HCT116 (cell line): ENCODE measurements around the gene BSPRY.

Experiments used
- CEBPB ChIP-seq: IDR thresholded peaks from 2 replicates; pipeline ENCODE4 v1.6.1; 2012; ENCODE audit warnings: low read depth
- CTCF ChIP-seq, 3 experiments: fragments of 200-600 bp in 1 of 3; sonication (generic) in 1 of 3; IDR thresholded peaks in 2 of 3; conservative IDR thresholded peaks in 1 of 3; 2 replicates each; pipeline ENCODE4 v1.5.1; 2012 to 2017; ENCODE audit warnings: low read depth in 2 of 3, low read length in 2 of 3, antibody characterized with exemption in 1 of 3, borderline replicate concordance in 1 of 3, control low read depth in 1 of 3, mild to moderate bottlenecking in 1 of 3, mixed read lengths in 1 of 3, mixed run types in 1 of 3, moderate library complexity in 1 of 3; ENCODE audit not compliant: insufficient read depth in 1 of 3
- EZH2phosphoT487 ChIP-seq: fragments of 200-600 bp; IDR thresholded peaks from 2 replicates; pipeline ENCODE4 v1.6.1; 2018; ENCODE audit warnings: antibody characterized with exemption, borderline replicate concordance
- POLR2A ChIP-seq: IDR thresholded peaks from 2 replicates; pipeline ENCODE4 v1.7.0; 2011; ENCODE audit warnings: borderline replicate concordance; ENCODE audit not compliant: insufficient read depth, insufficient read length; ENCODE audit errors: extremely low read depth
- RAD21 ChIP-seq: IDR thresholded peaks from 2 replicates; pipeline ENCODE4 v1.6.1; 2012; ENCODE audit warnings: low read depth, mild to moderate bottlenecking
- SIN3A ChIP-seq: IDR thresholded peaks from 2 replicates; pipeline ENCODE4 v1.6.1; 2012; ENCODE audit warnings: low read depth
- ZBTB33 ChIP-seq: IDR thresholded peaks from 2 replicates; pipeline ENCODE4 v1.6.1; 2011; ENCODE audit warnings: mild to moderate bottlenecking, low read length, moderate library complexity; ENCODE audit not compliant: insufficient replicate concordance; ENCODE audit errors: extremely low read depth

- no peak for TF ChIP-seq POLR2A
- no peak for TF ChIP-seq ZBTB33
- 0 out of 6 replicates have a peak, but pooled peaks of 2 of the 3 experiments have one; percentile 4 to 13 for TF ChIP-seq CTCF (IDR thresholded peaks at IDR 0.05 in 2 of 3, conservative IDR thresholded peaks at IDR 0.05 in 1 of 3; ENCODE audit: borderline replicate concordance in 1 of 3, insufficient read depth in 1 of 3, low read depth in 2 of 3, low read length in 2 of 3)
- no peak for TF ChIP-seq RAD21
- no peak for TF ChIP-seq CEBPB
- TF ChIP-seq SIN3A = no peak
- TF ChIP-seq EZH2phosphoT487 = no peak
Measured at GRCh38 chr9:113417370-113417769, 68.0 kb downstream of the BSPRY start.
